Esophagus muscularis mucosa (tissue), 4 donors: ENCODE measurements around the gene WDR82. TPM values are rescaled to one million over a fixed set of nuclear protein-coding genes. Genes with fewer than 3 reads are reported as not detected.

Source experiments
- DNase-seq: peaks from one replicate; pipeline ENCODE4 v3.0.0-alpha.2; 2017; ENCODE audit errors: extremely low spot score
- H3K27ac ChIP-seq, 4 donors: fragments of 200-600 bp; sonication (generic); replicated peaks in 1 of 4; 1 replicate in 3 of 4; 2 replicates in 1 of 4; pipeline ENCODE4 v1.5.1; 2016 to 2019; ENCODE audit warnings: mild to moderate bottlenecking in 1 of 4
- H3K27me3 ChIP-seq, 4 donors: fragments of 200-600 bp; sonication (generic); one replicate each; pipeline versions ENCODE4 v1.5.1 to v1.6.0; 2016 to 2019
- H3K36me3 ChIP-seq, 4 donors: fragments of 200-600 bp; sonication (generic); one replicate each; pipeline ENCODE4 v1.5.1; 2016 to 2019
- H3K4me1 ChIP-seq, 4 donors: fragments of 200-600 bp; sonication (generic); one replicate each; pipeline ENCODE4 v1.5.1; 2016 to 2019
- H3K4me3 ChIP-seq, 4 donors: fragments of 200-600 bp; sonication (generic); 1 replicate in 2 of 4; 2 replicates in 2 of 4; pipeline ENCODE4 v1.5.1; 2016 to 2019; ENCODE audit warnings: mild to moderate bottlenecking in 4 of 4, moderate library complexity in 1 of 4
- H3K9me3 ChIP-seq, 4 donors: fragments of 200-600 bp; sonication (generic); 1 replicate in 3 of 4; 2 replicates in 1 of 4; pipeline ENCODE4 v1.5.1; 2016 to 2019
- EP300 ChIP-seq: sonication (generic); formaldehyde crosslinking; IDR thresholded peaks from one replicate; pipeline ENCODE4 v1.6.1; 2017; ENCODE audit warnings: antibody characterized with exemption
- POLR2A ChIP-seq: fragments of 450-650 bp; IDR thresholded peaks from one replicate; pipeline ENCODE4 v1.6.1; 2017; ENCODE audit warnings: antibody characterized with exemption, moderate library complexity, mild to moderate bottlenecking, low read depth
- POLR2AphosphoS5 ChIP-seq, 2 donors: sonication (generic); formaldehyde crosslinking; IDR thresholded peaks; one replicate each; pipeline ENCODE4 v1.6.1; 2017; ENCODE audit warnings: antibody characterized with exemption in 2 of 2
- WGBS: methylation state at CpG from one replicate; pipeline ENCODE4 v1.1.5; 2018; 5-methylcytosine and 5-hydroxymethylcytosine counted together
- intact Hi-C: fragments of 100-400 bp; cut with DNase I; formaldehyde crosslinking; loops from one replicate; pipeline ENCODE4 v1.15.1; 2023
- total RNA-seq, 4 donors: library from RNA; depleted of rRNA; stranded (reverse); fragments of >200 nt; gene quantifications; one replicate each; pipeline versions ENCODE4 v1.1.0 to v1.2.1, GENCODE V29; 2016
- TF ChIP-seq, protein P1 (sequence below), 3 experiments: fragments of 200-600 bp in 2 of 3; fragments of 450-650 bp in 1 of 3; sonication (generic) in 2 of 3; IDR thresholded peaks; one replicate each; pipeline ENCODE4 v1.5.1; 2017 to 2019; ENCODE audit warnings: antibody characterized with exemption in 3 of 3, mild to moderate bottlenecking in 2 of 3, moderate library complexity in 1 of 3

The WDR82 gene
- total RNA-seq, 4 donors from 2014 or later, result 62.6 to 101 (median 80.9) TPM

DNA sequence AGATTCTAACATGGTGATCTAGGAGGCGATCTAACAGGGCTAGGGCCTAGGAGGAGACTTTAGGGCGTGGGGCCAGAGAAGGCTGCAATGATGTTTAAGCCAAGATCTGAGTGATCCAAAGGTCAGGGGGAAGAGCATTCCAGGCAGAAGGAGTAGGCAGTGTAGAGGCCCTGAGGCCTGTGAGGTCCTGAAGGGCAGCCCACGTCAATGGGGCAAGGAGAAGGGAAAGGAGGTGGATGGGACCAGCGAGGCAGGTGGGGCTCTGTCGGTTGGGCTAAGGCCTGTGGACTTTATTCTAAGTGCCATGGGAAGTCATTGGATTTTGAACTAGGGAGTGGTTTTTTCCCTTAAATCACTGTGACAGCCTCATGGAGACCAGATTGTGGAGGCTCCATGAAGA is 27.5 kb upstream of the WDR82 start:
- no peak for TF ChIP-seq POLR2AphosphoS5 (IDR thresholded peaks at IDR 0.05)
- no peak for TF ChIP-seq EP300
- no peak for TF ChIP-seq POLR2A
- TF ChIP-seq, protein P1, sequence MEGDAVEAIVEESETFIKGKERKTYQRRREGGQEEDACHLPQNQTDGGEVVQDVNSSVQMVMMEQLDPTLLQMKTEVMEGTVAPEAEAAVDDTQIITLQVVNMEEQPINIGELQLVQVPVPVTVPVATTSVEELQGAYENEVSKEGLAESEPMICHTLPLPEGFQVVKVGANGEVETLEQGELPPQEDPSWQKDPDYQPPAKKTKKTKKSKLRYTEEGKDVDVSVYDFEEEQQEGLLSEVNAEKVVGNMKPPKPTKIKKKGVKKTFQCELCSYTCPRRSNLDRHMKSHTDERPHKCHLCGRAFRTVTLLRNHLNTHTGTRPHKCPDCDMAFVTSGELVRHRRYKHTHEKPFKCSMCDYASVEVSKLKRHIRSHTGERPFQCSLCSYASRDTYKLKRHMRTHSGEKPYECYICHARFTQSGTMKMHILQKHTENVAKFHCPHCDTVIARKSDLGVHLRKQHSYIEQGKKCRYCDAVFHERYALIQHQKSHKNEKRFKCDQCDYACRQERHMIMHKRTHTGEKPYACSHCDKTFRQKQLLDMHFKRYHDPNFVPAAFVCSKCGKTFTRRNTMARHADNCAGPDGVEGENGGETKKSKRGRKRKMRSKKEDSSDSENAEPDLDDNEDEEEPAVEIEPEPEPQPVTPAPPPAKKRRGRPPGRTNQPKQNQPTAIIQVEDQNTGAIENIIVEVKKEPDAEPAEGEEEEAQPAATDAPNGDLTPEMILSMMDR (IDR thresholded peaks at IDR 0.05), result no peak
- intact Hi-C loops, result no loop called here
- WGBS, result 100% methylated on average over 5 of the region's 5 CpGs
- Histone ChIP-seq H3K36me3 (peaks cover 0 to 10% (median 8%) of the 10 kb centered on the region in 4 donors), H3K27ac (no peak overlapping the region), H3K27me3 (no peaks in the 10 kb centered on the region), H3K4me3 (no peak overlapping the region), H3K4me1 (no peaks in the 10 kb centered on the region), H3K9me3 (no peaks in the 10 kb centered on the region)
- no peak for DNase-seq

DNA sequence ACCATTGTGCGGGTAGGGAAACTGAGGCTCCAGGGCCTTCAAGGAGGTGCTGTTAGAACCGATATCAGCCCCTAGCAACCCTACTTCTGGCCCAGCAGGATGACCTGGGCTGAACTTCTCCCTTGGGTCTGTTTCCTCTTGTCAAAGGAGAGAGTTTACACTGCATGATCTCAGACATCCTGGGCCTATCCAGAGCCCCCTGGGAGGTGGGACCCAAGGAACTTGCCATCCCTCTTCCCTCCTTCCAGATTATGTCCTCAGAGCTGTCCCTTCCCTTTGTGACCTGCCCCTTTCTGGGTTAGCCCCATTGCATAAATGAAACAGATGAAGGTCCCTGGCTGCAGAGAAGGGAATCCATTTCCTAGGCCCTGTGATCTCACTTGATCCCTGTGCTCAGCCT is 25.4 kb upstream of the WDR82 start:
- Histone ChIP-seq H3K36me3 (no peaks in the 10 kb centered on the region), H3K4me1 (peaks cover 5 to 14% (median 9%) of the 10 kb centered on the region in 4 donors), H3K27me3 (no peaks in the 10 kb centered on the region), H3K4me3 (no peak overlapping the region), H3K9me3 (no peaks in the 10 kb centered on the region), H3K27ac (no peak overlapping the region)
- DNase-seq, result no peak
- intact Hi-C loops, result no loop called here
- WGBS, result no CpG with 5 or more reads among the region's 2 CpGs
- no peak for TF ChIP-seq POLR2AphosphoS5 (IDR thresholded peaks at IDR 0.05)
- TF ChIP-seq, protein P1 (IDR thresholded peaks at IDR 0.05), result no peak
- TF ChIP-seq POLR2A, result no peak
- TF ChIP-seq EP300, result no peak

DNA sequence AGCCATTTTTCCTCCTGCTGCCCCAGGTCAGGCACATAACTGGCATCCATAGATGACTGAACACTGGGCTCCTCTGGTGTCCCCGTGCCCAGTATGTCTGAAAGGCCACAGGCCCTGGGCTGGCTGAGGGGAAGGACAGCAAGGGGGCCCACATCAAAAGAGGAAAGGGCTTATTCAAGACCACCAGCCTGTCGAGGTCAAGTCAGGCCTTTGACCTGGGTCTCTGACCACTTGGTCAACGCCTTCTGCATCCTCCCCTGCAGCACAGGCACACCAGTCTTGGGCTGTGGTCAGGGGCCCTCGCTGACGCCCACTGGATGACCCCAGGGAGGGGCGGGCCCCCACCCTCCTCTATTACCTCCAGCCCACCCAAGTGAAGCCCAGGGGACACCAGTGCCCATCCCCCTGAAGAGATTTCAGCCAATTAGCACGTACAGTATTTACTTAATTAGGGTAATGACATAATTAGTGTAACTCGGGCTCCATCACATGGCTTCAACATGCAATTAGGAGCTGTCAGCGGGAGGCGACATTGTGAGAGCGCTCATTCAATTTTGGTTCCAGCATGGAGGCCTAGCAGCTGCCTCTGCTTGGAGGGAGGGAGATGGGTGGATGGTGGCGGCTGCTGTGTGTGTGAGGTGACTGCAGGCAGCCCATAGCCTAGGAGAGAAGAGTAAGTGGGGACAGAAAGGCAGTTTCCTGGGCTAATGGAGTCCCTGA is 24.1 kb upstream of the WDR82 start:
- no peaks in the 10 kb centered on the region for H3K9me3 ChIP-seq
- intact Hi-C loops, result no loop called here
- TF ChIP-seq, protein P1 (IDR thresholded peaks at IDR 0.05), result no peak
- no peak for TF ChIP-seq POLR2AphosphoS5 (IDR thresholded peaks at IDR 0.05)
- TF ChIP-seq POLR2A, result no peak
- no peak for TF ChIP-seq EP300

DNA sequence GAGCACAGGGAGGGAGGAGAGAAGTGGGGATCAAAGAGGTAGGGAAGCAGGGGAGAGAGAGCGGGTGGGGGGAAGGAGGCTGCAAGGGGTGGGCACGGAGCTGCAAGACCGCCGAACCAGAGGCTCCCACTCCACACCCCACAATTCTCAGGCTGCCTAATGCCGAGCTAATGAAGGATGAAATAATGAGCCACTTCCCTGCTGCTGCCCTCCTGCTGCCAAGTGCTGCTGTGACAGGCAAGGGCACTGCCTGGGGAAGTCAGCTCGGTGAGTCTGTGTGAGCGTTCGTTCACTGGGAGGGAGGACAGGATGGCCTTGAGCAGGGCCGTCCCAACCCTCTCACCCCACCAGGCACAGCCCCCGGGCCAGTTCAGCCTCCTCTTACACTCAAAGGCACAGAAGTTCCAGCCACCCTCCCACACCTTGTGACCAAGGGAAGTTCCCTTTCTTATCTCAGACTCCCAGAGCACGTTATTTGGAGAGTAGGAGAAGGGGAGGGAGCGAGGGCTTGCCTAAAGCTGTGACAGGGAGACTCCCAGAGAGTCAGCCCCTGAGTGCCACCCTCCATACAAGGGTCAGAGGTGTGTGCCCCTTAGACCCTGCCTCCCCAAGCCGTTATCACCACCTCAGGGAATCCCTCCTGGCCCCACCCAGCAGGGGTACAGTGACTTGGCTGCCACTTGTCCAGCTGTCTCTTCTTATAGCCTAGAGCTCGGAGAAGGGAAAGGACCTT is 21.6 kb upstream of the WDR82 start:
- no peak overlapping the region for H3K4me3 ChIP-seq
- no peak for DNase-seq
- H3K9me3 ChIP-seq, result no peaks in the 10 kb centered on the region
- TF ChIP-seq POLR2A (no peak), EP300 (no peak), POLR2AphosphoS5 (IDR thresholded peaks at IDR 0.05) (no peak)
- TF ChIP-seq, protein P1 (IDR thresholded peaks at IDR 0.05), result no peak
- no peak overlapping the region for H3K27ac ChIP-seq
- intact Hi-C loops, result no loop called here
- peaks cover 0 to 18% (median 3%) of the 10 kb centered on the region in 4 donors for H3K36me3 ChIP-seq
- WGBS, result 53% methylated on average over 11 of the region's 14 CpGs
- H3K4me1 ChIP-seq, result peaks cover 5 to 17% (median 15%) of the 10 kb centered on the region in 4 donors
- H3K27me3 ChIP-seq, result no peaks in the 10 kb centered on the region

More for the DNA sequence above, 24.1 kb upstream of the WDR82 start:
- DNase-seq, result no peak
- Histone ChIP-seq H3K4me3 (no peak overlapping the region), H3K4me1 (peaks cover 5 to 17% (median 15%) of the 10 kb centered on the region in 4 donors), H3K27me3 (no peaks in the 10 kb centered on the region), H3K36me3 (no peaks in the 10 kb centered on the region), H3K27ac (no peak overlapping the region)
- 88% methylated on average over 11 of the region's 12 CpGs for WGBS
